ENCODE data around the gene STK32C.
A peak's percentile ranks its signal among the peaks of the same experiment; 100 is the strongest.
"Not testable (repeated sequence)": the region's sequence is repeated elsewhere in the genome, so short reads cannot be mapped to it uniquely, and the experiment has no call there.

The STK32C gene

DNA sequence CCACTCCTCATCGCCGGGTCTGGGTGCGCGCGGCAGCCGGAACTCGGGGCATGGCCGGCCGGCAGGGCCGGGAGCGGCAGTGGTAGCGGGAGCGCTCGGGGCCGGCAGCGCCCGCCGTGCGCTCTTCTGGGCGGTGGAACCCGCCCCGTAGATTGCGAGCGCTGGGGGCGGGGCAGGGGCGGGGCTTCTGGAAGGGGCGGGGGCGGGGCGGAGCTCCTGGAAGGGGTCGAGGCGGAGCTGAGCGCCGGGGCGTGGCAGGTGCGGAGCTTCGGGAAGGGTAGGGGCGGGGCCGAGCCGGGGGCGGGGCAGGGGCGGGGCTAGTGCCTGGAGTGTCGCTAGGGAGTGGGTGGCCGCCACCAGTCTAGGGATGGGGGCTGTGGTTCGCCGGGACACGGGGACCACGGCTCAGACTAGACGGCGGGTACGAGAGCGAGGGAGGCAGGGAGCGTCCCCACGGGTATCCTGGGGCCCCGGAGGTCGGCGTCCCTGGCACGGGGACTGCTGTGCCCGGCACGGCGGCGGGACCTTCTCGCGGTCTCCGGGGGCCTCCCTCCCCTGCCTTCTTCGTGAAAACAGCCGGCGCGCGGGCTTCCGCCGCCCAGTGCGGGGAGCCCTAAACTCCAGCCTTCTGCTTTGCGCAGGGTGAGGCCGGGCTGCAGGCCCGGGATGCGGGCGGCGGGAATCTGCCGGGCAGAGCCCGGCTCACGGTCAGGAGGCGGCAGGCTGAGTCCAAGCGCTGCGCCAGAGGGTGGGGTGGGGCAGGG is at the start of gene STK32C:
Gene STK32C (minus strand): TSS at position 128 of the 764 bp plus-strand sequence. CDS start 117 bp downstream, at position 11.
- peak; percentile 56 for DNase-seq

- no peak for DNase-seq
Measured at GRCh38 chr10:132356621-132357195, 49.0 kb upstream of the STK32C start.

GRCh38 chr10:132355754-132356153 is 48.0 kb upstream of the STK32C start:
- no peak for DNase-seq

- no peak for DNase-seq
Measured at GRCh38 chr10:132355297-132355696, 47.5 kb upstream of the STK32C start.

DNA sequence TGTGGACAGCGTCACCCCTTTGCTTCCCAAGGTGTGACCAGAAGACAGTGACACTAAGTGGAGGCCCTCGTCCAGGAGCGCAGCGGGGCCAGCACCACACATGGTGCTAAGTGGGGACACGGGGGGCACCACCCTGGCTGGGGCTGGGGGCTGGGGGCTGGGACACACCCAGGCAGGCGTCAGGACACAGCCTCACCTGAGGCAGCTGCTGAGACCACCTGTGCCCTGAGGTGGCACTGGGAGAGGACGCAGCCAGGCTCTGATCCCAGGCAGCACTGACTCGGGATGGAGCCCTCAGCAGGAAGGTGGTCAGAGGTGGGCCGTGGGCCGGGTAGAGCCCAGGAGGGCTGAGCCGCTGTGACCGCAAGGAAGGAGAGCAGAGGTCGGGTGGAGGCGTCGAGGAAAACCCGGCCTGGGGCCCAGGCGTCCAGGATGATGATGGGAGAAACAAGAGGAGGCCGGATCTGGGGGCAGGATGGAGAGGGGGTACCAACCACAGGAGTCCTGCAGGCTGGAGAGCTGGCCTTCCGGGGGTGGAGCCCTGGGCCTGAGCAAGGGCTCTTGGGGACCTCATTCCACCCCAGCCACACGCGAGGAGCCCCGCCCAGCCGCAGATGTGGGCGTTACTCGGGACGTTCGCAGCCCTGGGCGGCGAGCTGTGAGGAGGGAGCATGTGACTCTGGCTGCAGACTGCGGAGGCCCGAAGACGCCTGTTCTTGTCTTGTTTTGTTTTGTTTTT is 46.8 kb upstream of the STK32C start:
- DNase-seq: no peak

GRCh38 chr10:132353456-132354355 is 46.0 kb upstream of the STK32C start:
- DNase-seq: no peak

DNA sequence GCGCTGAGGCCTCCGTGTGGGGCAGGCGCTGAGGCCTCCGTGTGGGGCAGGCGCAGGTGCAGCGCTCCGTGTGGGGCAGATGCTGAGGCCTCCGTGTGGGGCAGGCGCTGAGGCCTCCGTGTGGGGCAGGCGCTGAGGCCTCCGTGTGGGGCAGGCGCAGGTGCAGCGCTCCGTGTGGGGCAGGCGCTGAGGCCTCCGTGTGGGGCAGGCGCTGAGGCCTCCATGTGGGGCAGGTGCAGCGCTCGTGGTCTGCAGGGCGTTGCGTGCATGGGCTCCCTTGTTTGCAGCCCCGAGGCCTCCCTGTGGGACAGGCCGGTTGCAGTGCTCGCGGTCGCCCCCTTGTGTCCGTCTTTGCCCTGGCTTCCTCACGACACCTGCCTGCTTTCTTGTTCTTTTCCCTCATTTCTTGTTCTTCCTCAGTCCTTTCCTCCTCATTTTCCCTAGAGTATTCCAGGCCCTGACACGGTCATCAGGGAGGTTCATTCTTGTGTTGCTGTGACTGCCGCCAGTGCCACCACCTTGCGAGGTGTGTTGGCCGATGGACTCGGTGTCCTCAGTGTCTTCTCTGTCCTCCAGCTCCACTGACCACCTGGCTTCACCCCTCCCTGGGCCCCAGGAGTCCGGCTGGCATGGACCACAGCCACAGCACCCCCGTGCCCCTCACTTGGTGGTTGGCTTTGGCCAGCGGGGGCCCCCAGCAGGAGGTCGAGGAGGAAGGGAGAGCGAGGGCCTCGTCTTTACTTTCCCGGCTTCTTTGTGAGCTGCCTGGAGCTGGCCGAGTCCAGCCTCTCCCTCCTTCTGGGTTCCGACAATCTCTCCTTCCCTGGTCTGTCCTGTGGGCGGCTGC is 44.9 kb upstream of the STK32C start:
- not testable (repeated sequence) for DNase-seq

DNA sequence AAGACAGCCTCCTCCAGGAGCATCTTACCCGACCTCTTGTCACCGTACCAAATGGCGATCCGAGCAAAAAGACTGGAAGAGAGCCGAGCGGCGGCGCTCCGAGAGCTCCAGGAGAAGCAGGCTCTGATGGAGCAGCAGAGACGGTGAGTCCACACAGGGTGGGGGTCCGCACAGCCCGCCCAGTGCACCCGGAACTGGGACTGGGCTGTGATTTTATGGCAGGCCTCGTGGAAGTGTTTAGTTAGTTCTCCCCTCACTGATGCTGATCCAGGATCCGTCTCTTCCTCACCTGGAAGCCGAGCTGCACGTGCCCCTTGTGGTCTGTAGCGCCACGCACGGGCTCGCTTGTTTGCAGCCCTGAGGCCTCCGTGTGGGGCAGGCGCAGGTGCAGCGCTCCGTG is 43.9 kb upstream of the STK32C start:
- no peak for DNase-seq

DNA sequence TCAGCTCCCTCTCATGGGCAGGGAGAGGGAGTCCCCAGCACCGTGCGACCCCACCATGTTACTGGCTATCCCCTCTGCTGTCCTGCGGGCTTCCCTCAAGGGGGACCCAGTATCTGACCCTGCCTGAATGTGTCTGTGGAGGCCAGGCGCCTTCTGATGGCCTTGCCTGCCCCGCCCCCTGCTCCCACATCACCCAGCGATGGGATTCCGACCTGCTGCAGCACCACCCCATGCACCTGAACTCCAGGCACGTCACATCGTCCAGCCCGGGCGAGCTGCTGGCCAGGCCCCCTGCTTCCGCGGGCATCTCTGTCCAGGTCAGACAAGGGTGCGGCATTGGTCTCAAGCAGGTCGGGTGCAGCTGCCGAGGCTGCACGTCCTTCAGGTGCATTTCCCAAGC is 43.2 kb upstream of the STK32C start:
- DNase-seq: no peak

GRCh38 chr10:132350391-132350790 is 42.6 kb upstream of the STK32C start:
- DNase-seq: no peak

DNA sequence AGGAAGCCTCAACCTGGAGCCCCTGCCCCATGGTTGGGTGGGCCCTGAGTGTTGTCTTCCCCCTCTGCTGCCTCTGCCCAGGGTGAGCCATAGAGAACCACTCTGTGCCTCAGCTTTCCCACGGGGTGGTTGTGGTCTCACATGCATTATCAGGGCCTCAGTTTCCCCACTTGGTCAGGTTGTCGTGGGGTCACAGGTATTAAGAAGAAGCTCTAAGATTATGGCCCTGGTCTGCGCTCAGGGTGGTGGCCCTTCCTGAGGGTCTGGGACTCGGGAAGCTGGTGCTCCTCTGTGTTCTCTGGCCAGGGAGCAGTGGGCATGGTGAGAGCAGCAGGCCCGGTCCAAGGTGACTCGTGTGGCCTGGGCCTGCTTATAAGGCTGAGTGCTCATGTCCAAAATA is 42.0 kb upstream of the STK32C start:
- no peak for DNase-seq

GRCh38 chr10:132347931-132348267 is 40.1 kb upstream of the STK32C start:
- no peak for DNase-seq

DNA sequence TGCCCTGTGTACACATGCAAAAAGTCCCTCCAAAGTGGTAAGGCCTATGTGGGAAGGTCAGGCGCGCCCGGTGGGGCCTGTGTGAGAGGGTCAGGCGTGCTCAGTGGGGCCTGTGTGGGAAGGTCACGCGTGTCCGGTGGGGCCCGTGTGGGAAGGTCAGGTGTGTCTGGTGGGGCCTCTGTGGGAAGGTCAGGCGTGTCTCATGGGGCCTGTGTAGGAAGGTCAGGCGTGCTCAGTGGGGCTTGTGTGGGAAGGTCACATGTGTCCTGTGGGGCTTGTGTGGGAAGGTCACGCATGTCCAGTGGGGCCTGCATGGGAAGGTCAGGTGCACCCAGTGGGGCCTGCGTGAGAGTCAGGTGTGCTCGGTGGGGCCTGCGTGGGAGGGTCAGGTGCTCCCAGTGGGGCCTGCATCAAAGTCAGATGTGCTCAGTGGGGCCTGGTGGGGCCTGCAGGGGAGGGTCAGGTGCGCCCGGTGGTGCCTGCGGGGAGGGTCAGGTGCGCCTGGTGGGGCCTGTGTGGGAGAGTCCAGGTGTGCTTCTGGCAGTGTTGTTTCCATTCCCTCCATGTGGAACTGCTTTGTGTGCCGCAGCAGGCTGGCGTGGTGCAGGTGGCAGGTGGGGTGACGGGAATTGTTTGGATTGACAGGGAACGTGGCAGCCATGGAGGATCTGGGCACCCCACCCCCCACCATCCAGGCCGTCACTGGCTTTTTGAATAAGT is 39.6 kb upstream of the STK32C start:
- no peak for DNase-seq

GRCh38 chr10:132346806-132347205 is 39.1 kb upstream of the STK32C start:
- DNase-seq: no peak

DNA sequence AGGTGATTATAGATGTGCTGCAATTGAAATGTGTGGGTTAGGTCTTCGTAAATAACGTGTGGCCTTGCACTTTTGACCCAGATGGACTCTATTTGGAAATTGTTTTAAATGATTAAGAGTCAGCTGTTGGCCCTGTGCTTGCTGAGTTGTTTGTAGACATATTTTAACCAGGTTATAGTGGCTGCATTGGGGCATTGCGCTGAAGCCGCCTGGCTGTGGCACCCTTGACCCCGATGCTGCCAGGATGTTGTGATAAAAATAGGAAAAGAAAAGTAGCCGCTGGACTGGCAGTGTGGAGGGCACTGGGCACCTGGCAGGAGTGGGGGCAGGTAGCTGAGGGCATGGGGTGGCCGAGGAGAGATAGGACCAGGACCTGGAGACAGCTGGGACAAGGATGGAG is 37.6 kb upstream of the STK32C start:
- no peak for DNase-seq

DNA sequence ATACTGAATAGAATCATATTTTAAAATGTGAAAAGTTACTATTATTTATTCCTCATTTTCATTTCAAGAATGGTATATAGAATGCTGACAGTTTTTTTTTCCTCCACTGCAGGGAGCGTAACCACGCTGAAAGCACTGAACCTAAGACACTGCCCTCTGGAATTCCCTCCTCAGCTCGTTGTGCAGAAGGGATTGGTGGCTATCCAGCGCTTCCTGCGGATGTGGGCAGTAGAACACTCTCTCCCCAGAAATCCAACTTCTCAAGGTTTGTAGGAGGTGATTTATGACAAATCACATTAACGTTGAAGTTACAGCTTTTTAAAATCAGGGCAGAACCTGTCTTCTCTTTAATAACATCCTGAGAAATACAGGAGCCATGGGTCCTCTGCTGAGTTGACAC is 36.6 kb upstream of the STK32C start:
- DNase-seq: no peak

GRCh38 chr10:132342553-132342952 is 34.8 kb upstream of the STK32C start:
- no peak for DNase-seq

DNA sequence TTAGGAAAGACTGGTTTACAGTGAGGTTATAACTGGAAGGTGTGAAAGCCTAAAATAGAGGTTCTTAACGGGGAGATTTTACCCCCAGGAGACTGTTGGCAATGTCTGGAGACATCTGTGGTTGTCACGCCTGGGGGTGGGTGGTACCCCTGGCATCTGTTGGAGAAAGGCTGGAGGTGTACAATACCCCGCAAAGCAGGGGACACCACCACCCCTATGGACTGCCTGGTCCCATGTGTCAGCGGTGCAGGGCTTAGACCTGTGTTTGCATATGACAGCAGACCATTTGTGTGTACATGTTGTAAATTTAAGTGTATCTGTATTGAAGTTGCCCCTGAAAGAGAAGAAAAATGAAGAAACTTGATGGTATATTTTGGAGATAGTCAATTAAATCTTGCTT is 34.0 kb upstream of the STK32C start:
- DNase-seq: no peak

DNA sequence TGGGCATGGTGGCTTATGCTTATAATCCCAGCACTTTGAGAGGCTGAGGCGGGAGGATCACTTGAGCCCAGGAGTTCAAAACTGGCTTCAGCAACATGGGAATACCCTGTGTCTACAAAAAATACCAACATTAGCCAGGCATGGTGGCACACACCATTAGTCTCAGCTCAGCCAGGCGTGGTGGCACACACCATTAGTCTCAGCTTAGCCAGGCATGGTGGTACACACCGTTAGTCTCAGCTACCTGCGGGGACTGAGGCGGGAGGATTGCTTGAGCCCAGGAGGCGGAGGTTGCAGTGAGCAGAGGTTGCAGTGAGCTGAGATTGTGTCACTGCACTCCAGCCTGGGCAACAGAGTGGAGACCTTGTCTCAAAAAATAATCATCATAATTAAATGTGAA is 33.3 kb upstream of the STK32C start:
- no peak for DNase-seq

DNA sequence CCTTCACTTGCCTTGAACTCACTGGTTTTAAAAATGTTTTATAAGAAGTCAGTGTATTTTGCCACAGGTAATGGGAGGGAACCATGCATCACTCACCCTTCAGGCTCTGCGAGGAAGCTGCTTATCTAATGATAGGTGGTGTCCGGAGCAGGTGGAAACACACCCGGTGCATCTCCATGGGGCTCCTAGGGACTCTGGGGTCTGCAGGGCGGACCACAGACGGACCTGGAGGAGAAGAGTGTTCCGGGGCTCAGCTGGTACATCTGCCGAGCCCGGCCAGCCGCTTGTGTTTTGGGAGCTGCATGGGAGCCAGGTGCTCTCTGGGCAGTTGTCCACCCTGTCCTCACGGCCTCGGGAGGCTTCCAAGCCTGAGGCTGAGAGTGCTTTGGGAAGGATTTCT is 31.5 kb upstream of the STK32C start:
- no peak for DNase-seq

DNA sequence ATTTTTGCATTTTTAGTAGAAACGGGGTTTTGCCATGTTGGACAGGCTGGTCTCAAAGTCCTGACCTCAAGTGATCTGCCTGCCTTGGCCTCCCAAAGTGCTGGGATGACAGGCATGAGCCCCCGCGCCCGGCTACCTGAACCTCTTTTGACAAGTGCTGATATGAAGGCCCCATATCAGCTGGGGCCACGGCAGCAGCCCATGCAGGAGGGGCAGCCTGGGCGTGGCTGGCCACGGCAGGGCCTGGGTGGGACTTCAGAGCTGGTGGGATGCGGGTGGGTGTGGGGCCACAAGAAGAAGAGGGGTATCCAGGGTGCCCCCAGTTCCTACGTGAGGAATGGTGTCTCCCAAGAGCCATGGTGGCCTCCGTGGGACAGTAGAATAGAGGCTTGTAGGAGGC is 31.1 kb upstream of the STK32C start:
- no peak for DNase-seq

- not testable (repeated sequence) for DNase-seq
Measured at GRCh38 chr10:132337854-132338253, 30.1 kb upstream of the STK32C start.

Data from NCI-H526 treated with DMSO at 0.1 percent for 48 hours (cell line).